NB4 (cell line): Measurements from ENCODE around the gene GPR3.
A peak's percentile ranks its signal among the peaks of the same experiment; 100 is the strongest.

Experiments used
- DNase-seq: peaks from one replicate; pipeline ENCODE4 v3.0.0; 2010; ENCODE audit warnings: low read depth
- H3K4me3 ChIP-seq: one replicate; pipeline ENCODE4 v1.5.1; 2011; ENCODE audit warnings: mild to moderate bottlenecking, low read depth, low read length, moderate library complexity
- CTCF ChIP-seq: IDR thresholded peaks from one replicate; pipeline ENCODE4 v1.5.1; 2012; ENCODE audit warnings: low read depth, low read length
- MAX ChIP-seq: IDR thresholded peaks from 2 replicates; pipeline ENCODE4 v1.6.1; 2011; ENCODE audit warnings: low read depth, low read length
- MYC ChIP-seq: IDR thresholded peaks from 2 replicates; pipeline ENCODE4 v1.6.1; 2011; ENCODE audit warnings: low read depth, low read length
- POLR2A ChIP-seq: IDR thresholded peaks from 2 replicates; pipeline ENCODE4 v1.6.1; 2011; ENCODE audit warnings: mild to moderate bottlenecking; ENCODE audit not compliant: insufficient read length; ENCODE audit errors: extremely low read depth

GPR3 gene

GRCh38 chr1:27363766-27364695 lies 28.4 kb upstream of the GPR3 start:
- no peak for DNase-seq
- H3K4me3 ChIP-seq: no peak overlapping the region
- no peak for TF ChIP-seq MYC
- no peak for TF ChIP-seq MAX
- no peak for TF ChIP-seq CTCF
- TF ChIP-seq POLR2A: no peak

GRCh38 chr1:27364696-27365371 lies 27.6 kb upstream of the GPR3 start:
- peak overlapping the region; percentile 52 for H3K4me3 ChIP-seq
- TF ChIP-seq POLR2A (no peak), MYC (no peak), MAX (no peak), CTCF (no peak)
- DNase-seq: peak; percentile 40

GRCh38 chr1:27365372-27366112 lies 26.9 kb upstream of the GPR3 start:
- TF ChIP-seq MYC (peak; percentile 71), MAX (peak; percentile 19), CTCF (no peak), POLR2A (peak; percentile 45)
- H3K4me3 ChIP-seq: peak overlapping the region; percentile 66
- peak; percentile 89 for DNase-seq

- peak overlapping the region; percentile 66 for H3K4me3 ChIP-seq
- TF ChIP-seq POLR2A (peak; percentile 56), MYC (peak; percentile 51; the same call in 1 of the 2 replicates), CTCF (no peak)
- DNase-seq: peak; percentile 93
Observed at GRCh38 chr1:27366113-27366410, 26.4 kb upstream of the GPR3 start.

GRCh38 chr1:27366411-27367159 lies 25.8 kb upstream of the GPR3 start, which contains the start of gene MAP3K6:
Gene MAP3K6 (minus strand): TSS chr1:27366961. CDS start chr1:27366597, 364 bp downstream.
- peak; percentile 91 for DNase-seq
- H3K4me3 ChIP-seq: peak within 1 kb of the TSS; percentile 81
- TF ChIP-seq MYC (peak; percentile 19; the same call in 1 of the 2 replicates), MAX (peak; percentile 43; the same call in 1 of the 2 replicates), CTCF (peak; percentile 17), POLR2A (peak; percentile 45)
